GM12878 (cell line): ENCODE results near the gene CLDN24. TPM values are rescaled to one million over a fixed set of nuclear protein-coding genes. Genes with fewer than 3 reads are reported as not detected.
A peak's percentile ranks its signal among the peaks of the same experiment; 100 is the strongest.

ENCODE experiments used
- ATAC-seq: fragments of 200-7000 bp; cut with Tn5 transposase; 3 replicates; pipeline ENCODE4 v1.9.1; 2020; ENCODE audit warnings: mild to moderate bottlenecking, moderate library complexity
- BruUV-seq: library from RNA; stranded (reverse); fragments of 400-500 nt; replicated peaks from 2 replicates; lab custom pipeline; 2021; lab: Mats Ljungman, UMichigan
- CTCF ChIA-PET: fragments of 300-600 bp; sonication (Branson Sonifier 250); formaldehyde crosslinking; extraction: SDS; loops from one replicate; lab custom pipeline; 2021; ENCODE audit warnings: inconsistent platforms; lab: Yijun Ruan, JAX
- POLR2A ChIA-PET: fragments of 350-600 bp; formaldehyde crosslinking; extraction: SDS; loops from one replicate; lab custom pipeline; 2021; ENCODE audit warnings: inconsistent platforms; lab: Charles Lee
- RAD21 ChIA-PET: fragments of 300-600 bp; sonication (Branson Sonifier 250); formaldehyde crosslinking; loops from one replicate; lab custom pipeline; 2023; ENCODE audit warnings: antibody characterized with exemption; ENCODE audit not compliant: unreplicated experiment; lab: Charles Lee
- SMC1A ChIA-PET: fragments of 300-600 bp; sonication (Branson Sonifier 250); formaldehyde crosslinking; loops from one replicate; lab custom pipeline; 2023; ENCODE audit not compliant: unreplicated experiment, uncharacterized antibody; lab: Charles Lee
- DNase-seq: peaks from one replicate; pipeline ENCODE4 v3.0.0-alpha.2; 2011; ENCODE audit warnings: low read depth, low spot score
- FAIRE-seq: peaks from 3 replicates; lab custom pipeline; 2011; peaks lifted over from hg19 to GRCh38; lab: Jason Lieb, UNC
- H2AFZ ChIP-seq: 2 replicates; pipeline ENCODE4 v1.6.0; 2011; ENCODE audit warnings: low read depth, low read length, control low read depth; ENCODE audit not compliant: control insufficient read depth
- H3K27ac ChIP-seq: 2 replicates; pipeline ENCODE4 v1.5.1; 2011; ENCODE audit warnings: control low read depth; ENCODE audit not compliant: control insufficient read depth, insufficient read depth
- H3K27me3 ChIP-seq, 2 experiments: replicated peaks in 1 of 2; 2 replicates each; pipeline versions ENCODE4 v1.6.0 to v1.6.1; 2011; ENCODE audit warnings: low read length in 1 of 2; ENCODE audit not compliant: control insufficient read depth in 2 of 2, insufficient read depth in 2 of 2
- H3K36me3 ChIP-seq, 2 experiments: 2 replicates each; pipeline ENCODE4 v1.5.1; 2011; ENCODE audit warnings: low read length in 1 of 2; ENCODE audit not compliant: control insufficient read depth in 2 of 2, insufficient read depth in 2 of 2
- H3K4me1 ChIP-seq: 2 replicates; pipeline ENCODE4 v1.6.1; 2011; ENCODE audit warnings: mild to moderate bottlenecking, low read length, moderate library complexity, mixed read lengths; ENCODE audit not compliant: control insufficient read depth, insufficient read depth
- H3K4me2 ChIP-seq: 2 replicates; pipeline ENCODE4 v1.6.0; 2011; ENCODE audit warnings: control low read depth; ENCODE audit not compliant: control insufficient read depth, insufficient read depth
- H3K4me3 ChIP-seq: fragments of 200-600 bp; sonication (generic); 2 replicates; pipeline ENCODE4 v1.5.1; 2016
- H3K79me2 ChIP-seq: 2 replicates; pipeline ENCODE4 v1.6.0; 2011; ENCODE audit warnings: low read length; ENCODE audit not compliant: control insufficient read depth, insufficient read depth
- H3K9ac ChIP-seq: 2 replicates; pipeline ENCODE4 v1.8.0; 2011; ENCODE audit warnings: low read length, control low read depth, mixed read lengths; ENCODE audit not compliant: control insufficient read depth, insufficient read depth
- H3K9me3 ChIP-seq: replicated peaks from 3 replicates; pipeline ENCODE4 v1.5.1; 2011; ENCODE audit warnings: mild to moderate bottlenecking, low read length; ENCODE audit not compliant: control insufficient read depth, insufficient read depth
- H4K20me1 ChIP-seq: 2 replicates; pipeline ENCODE4 v1.6.0; 2011; ENCODE audit not compliant: control insufficient read depth, insufficient read depth
- BACH1 ChIP-seq: fragments of 450-650 bp; IDR thresholded peaks from 2 replicates; pipeline ENCODE4 v1.6.1; 2017; ENCODE audit warnings: mild to moderate bottlenecking, borderline replicate concordance
- BCL11A ChIP-seq: IDR thresholded peaks from 2 replicates; pipeline ENCODE4 v1.6.1; 2011; ENCODE audit warnings: low read depth, low read length
- BCL3 ChIP-seq: IDR thresholded peaks from 2 replicates; pipeline ENCODE4 v1.6.1; 2011; ENCODE audit warnings: borderline replicate concordance, low read depth, mild to moderate bottlenecking, moderate library complexity, low read length; ENCODE audit not compliant: insufficient read depth, poor library complexity, severe bottlenecking
- BMI1 ChIP-seq: fragments of 450-650 bp; IDR thresholded peaks from 2 replicates; pipeline ENCODE4 v1.6.1; 2016; ENCODE audit warnings: mild to moderate bottlenecking, moderate library complexity, borderline replicate concordance
- CHD2 ChIP-seq: IDR thresholded peaks from 2 replicates; pipeline ENCODE4 v1.6.1; 2011; ENCODE audit warnings: low read depth, low read length, improper control_type of control experiment, borderline replicate concordance
- IRF4 ChIP-seq: IDR thresholded peaks from 2 replicates; pipeline ENCODE4 v1.6.1; 2011; ENCODE audit warnings: low read depth, low read length
- KDM1A ChIP-seq: fragments of 200-600 bp; sonication (generic); IDR thresholded peaks from 2 replicates; pipeline ENCODE4 v1.6.1; 2016; ENCODE audit warnings: borderline replicate concordance
- LARP7 ChIP-seq: fragments of 450-650 bp; IDR thresholded peaks from 2 replicates; pipeline ENCODE4 v1.6.1; 2017; ENCODE audit warnings: mild to moderate bottlenecking
- MYB ChIP-seq: fragments of 150-350 bp; IDR thresholded peaks from 2 replicates; pipeline ENCODE4 v1.6.1; 2014; ENCODE audit warnings: mild to moderate bottlenecking, low read depth, low read length, borderline replicate concordance
- RUNX3 ChIP-seq: IDR thresholded peaks from 2 replicates; pipeline ENCODE4 v1.6.1; 2012; ENCODE audit warnings: low read length, inconsistent platforms
- STAT1 ChIP-seq: fragments of 450-650 bp; conservative IDR thresholded peaks from 2 replicates; pipeline ENCODE4 v1.6.1; 2014; ENCODE audit warnings: antibody characterized with exemption, mild to moderate bottlenecking
- USF1 ChIP-seq: IDR thresholded peaks from 2 replicates; pipeline ENCODE4 v1.6.1; 2011; ENCODE audit warnings: borderline replicate concordance, low read depth, mild to moderate bottlenecking, moderate library complexity, mixed read lengths, low read length; ENCODE audit not compliant: insufficient read depth; ENCODE audit errors: extremely low read length
- USF2 ChIP-seq: IDR thresholded peaks from 2 replicates; pipeline ENCODE4 v1.6.1; 2011; ENCODE audit warnings: low read depth, low read length, improper control_type of control experiment, borderline replicate concordance
- ZNF274 ChIP-seq: IDR thresholded peaks from one replicate; pipeline ENCODE4 v1.8.0; 2011; ENCODE audit not compliant: insufficient read length, insufficient read depth
- WGBS: methylation state at CpG from one replicate; pipeline ENCODE4 v1.1.6; 2016; ENCODE audit warnings: low lambda C conversion rate; ENCODE audit not compliant: insufficient replicate concordance, insufficient coverage; ENCODE audit errors: missing lambda C conversion rate; 5-methylcytosine and 5-hydroxymethylcytosine counted together
- in situ Hi-C: fragments of 300-500 bp; cut with MboI; formaldehyde crosslinking; loops from 9 replicates; pipeline ENCODE4 v1.14.3; 2018; ENCODE audit warnings: mixed read lengths
- intact Hi-C: fragments of 100-400 bp; cut with micrococcal nuclease; formaldehyde crosslinking; loops from one replicate; pipeline ENCODE4 v1.14.2; 2022; ENCODE audit not compliant: unreplicated experiment
- polyA plus RNA-seq, 11 experiments: library from polyadenylated mRNA; depleted of rRNA in 4 of 11; unstranded in 6 of 11; stranded (reverse) in 5 of 11; fragments of >200 nt; fragmentation: Nextera tagmentation in 4 of 11; fragmentation: Illumina TruSeq in 1 of 11; extraction: Ambion mirVana in 4 of 11; extraction: Trizol in 1 of 11; gene quantifications; 1 replicate in 1 of 11; 2 replicates in 10 of 11; pipeline versions ENCODE4 v1.2.1 to v1.2.3, GENCODE V29; 2011 to 2016; ENCODE audit warnings: inconsistent platforms in 2 of 11, missing spikeins in 2 of 11, low read depth in 1 of 11
- total RNA-seq, 4 experiments: library from RNA; depleted of rRNA in 3 of 4; stranded (reverse); fragments of >200 nt in 3 of 4; fragmentation: Illumina TruSeq in 1 of 4; extraction: Trizol in 1 of 4; gene quantifications; 2 replicates each; pipeline versions ENCODE4 v1.2.1 to v1.2.3, GENCODE V29; 2013 to 2021

The CLDN24 gene
- total and polyA plus RNA-seq, 10 of the 15 experiments (the other 5 are each of a cell fraction or from before 2014, with no cell fraction given), result not detected

- TF ChIP-seq BMI1 (no peak), RUNX3 (no peak), STAT1 (no peak), ZNF274 (no peak), BCL3 (no peak), IRF4 (no peak), MYB (no peak), BCL11A (no peak), USF2 (no peak), BACH1 (no peak), CHD2 (no peak), KDM1A (no peak), USF1 (no peak), LARP7 (no peak)
- no peaks in the 10 kb centered on the region for H3K79me2 ChIP-seq
- POLR2A ChIA-PET, result no interaction called here
- H3K36me3 ChIP-seq, result no peaks in the 10 kb centered on the region
- no peak for DNase-seq
- intact Hi-C loops, result no loop called here
- H3K27ac ChIP-seq, result no peak overlapping the region
- RAD21 ChIA-PET, result no interaction called here
- no peak overlapping the region for H3K4me2 ChIP-seq
- H3K9me3 ChIP-seq, result no peaks in the 10 kb centered on the region
- no TSS peak for BruUV-seq
- peak; percentile 65 for ATAC-seq
- H2AFZ ChIP-seq, result no peak overlapping the region
- WGBS, result 37% methylated on average over 4 of the region's 4 CpGs
- no peaks in the 10 kb centered on the region for H3K4me1 ChIP-seq
- H3K9ac ChIP-seq, result no peak overlapping the region
- CTCF ChIA-PET, result interaction anchor here (0.7 to 2.1 kb wide), 2 partner anchors 42 to 497 kb away, joined by 3 to 6 read pairs; no protein-coding TSS in a partner anchor
- no peaks in the 10 kb centered on the region for H3K27me3 ChIP-seq
- no peaks in the 10 kb centered on the region for H4K20me1 ChIP-seq
- no peak for FAIRE-seq
- H3K4me3 ChIP-seq, result no peak overlapping the region
- in situ Hi-C loops, result no loop called here
- SMC1A ChIA-PET, result no interaction called here
Observed at GRCh38 chr4:183304067-183304466, 18.2 kb downstream of the CLDN24 start.
